ENCODE data around the gene JAKMIP3.

JAKMIP3 gene

DNA sequence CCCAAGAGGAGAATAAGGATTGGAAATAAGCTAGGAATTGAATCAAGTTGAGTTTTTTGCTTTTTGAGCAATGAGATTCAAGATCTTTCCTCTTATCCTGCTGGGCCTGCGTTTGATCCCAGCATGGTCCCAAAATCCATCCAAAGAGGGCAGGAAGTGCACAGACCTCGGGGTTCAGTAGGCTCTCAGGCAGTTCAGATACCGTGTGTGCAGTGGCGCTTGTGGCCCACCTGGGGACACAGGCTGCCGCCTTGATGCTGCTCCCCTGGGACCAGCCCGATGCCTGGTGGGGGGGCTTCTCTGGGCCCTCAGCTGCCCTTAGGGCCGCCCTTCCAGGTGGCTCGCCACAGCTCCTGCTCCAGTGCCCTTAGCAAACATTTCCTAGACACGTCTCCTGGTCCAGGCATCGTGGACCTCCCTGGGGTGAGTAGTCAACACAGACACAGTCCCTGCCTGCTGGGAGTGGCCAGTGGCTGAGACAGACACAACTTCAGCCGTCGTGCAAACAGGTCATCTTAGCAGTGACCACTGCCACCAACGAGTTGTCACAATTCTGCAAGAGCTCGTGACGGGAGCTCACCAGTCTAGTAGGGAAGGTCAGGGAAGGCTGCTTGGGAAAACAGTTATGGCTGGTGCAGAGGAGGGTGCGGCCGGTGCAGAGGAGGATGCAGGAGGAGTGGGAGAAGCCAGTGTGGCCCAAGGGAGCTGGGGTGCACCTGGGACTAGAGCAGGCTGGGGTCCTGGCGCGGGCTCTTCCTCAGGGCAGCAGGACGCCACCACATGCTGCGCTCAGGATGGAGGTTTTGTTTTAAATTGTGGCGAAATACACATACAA lies 21.7 kb upstream of the JAKMIP3 start:
- no peak for DNase-seq (ENCODE audit: low spot score)

DNA sequence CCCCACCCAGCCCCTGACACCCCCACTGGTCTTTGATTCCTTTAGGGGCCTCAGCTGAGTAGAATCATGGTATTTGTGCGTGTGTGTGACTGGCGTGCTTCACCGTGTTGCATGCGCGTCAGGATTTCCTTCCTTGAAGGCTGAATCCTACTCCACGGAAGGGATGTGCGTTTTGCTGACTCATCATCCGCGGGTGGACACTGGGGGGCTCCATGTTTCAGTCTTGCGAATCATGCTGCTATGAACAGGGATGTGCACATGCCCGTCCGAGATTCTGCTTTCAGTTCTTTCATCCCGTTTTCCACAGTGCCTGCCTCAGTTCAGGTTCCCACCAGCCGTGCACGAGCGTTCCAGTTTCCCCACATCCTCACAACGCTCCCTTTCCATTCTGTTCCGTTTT lies 20.9 kb upstream of the JAKMIP3 start:
- DNase-seq (ENCODE audit: low spot score) = no peak

DNA sequence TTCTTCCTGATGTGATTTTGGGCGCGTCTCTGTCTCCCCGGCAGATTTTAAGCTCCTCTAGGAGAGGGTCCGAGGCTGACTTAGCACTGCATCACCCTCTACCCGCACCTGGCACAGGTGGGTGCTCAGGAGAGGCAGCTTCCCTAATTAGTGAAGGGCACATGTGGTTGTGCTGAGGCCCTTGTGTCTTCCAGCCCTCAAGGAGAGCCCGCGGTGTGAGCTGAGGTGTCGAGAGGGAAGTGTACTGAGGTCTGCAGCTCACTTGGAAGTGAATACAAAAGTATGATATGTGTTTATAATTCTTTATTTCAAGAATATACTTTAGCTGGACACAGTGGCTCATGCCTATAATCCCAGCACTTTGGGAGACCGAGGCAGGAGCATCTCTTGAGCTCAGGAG lies 20.4 kb upstream of the JAKMIP3 start:
- no peak for DNase-seq (ENCODE audit: low spot score)

DNA sequence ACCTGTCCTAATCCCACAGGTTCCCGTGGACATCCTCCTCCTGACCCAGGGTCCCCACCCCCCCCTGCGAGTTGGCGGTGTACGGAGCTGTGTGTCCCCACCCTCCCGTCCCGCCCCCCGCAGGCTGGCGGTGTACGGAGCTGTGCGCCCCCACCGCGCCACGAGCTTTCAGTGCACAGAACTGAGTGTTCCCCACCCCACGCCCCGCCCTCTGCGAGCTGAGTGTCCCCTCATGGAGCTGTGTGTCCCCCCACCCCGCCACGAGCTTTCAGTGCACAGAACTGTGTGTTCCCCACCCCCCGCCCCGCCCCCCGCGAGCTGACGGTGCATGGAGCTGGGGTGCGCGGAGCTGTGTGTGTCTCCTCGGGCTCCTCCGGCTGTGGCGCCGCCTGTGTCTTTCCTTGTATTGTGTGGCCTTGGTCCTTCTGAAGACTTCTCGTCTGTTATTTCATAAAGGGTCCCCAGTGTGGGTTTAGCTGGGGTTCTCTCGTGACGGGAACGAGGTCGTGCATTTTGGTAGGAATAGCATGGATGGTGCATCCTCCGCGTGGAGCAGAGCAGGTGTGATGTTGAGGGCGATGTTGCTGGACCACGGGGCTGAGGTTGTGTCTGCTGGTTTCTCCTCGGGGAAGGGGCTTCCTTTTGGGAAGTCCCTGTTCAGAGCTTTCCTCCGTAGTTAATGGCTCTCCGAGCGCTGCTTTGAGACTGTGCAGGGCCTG lies 18.0 kb upstream of the JAKMIP3 start:
- no peak for DNase-seq (ENCODE audit: low spot score)

DNA sequence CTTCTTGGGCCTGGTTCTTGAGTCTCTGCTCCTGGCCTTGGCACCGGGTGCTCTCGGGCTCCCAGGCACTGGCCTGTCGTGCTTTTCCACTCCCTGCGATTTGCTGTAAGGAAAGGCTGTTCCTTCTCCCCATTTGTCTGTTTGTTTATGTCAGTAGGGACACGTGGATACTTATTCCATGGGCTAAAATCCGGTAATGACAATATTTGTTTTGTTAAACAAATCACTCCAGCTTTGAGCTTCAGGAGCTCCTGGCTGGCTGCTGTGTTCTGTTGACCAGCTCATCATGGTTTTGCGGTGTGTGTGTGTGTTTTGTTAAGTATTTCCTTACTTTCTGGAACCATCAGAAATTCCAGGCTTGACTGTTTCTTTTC lies 17.5 kb upstream of the JAKMIP3 start:
- no peak for DNase-seq (ENCODE audit: low spot score)

DNA sequence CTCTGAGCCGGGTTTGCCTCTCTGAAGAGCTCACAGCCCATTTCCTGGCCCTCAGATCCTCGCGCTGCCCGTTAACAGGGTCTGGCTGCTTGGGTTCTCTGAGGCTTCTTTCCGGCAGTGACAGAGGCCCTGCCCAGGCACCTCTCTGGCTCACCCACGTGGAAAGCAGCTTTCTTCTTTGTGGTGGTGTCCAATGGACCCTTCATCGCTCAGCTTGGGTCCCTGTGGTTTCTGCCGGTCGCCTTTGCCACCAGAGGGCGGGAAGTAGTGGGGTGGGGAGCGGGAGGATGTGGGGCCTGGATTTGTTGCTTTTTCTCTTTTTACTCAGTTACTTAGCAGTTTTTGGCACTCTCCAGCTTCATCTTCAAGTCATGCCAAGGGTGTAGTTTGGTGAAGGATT lies 15.6 kb upstream of the JAKMIP3 start:
- DNase-seq (ENCODE audit: low spot score) = no peak

DNA sequence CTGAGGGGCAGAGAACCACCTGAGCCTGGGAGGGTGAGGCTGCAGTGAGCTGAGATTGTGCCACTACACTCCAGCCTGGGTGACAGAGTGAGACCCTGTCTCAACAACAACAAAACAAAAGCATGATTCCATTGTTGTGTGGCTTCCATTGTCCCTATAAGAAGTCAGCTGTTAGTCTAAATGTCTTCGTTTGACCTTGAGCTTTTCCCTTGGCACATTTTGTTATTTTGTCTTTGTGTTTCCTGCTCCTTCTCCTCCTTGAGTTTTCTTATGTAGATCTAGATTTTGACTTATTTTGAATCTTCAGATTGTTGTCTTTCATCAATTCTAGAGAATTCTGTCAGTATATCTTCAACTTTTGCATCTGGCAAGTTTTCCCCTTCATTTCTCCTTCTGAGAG lies 13.6 kb upstream of the JAKMIP3 start:
- DNase-seq (ENCODE audit: low spot score) = no peak

DNA sequence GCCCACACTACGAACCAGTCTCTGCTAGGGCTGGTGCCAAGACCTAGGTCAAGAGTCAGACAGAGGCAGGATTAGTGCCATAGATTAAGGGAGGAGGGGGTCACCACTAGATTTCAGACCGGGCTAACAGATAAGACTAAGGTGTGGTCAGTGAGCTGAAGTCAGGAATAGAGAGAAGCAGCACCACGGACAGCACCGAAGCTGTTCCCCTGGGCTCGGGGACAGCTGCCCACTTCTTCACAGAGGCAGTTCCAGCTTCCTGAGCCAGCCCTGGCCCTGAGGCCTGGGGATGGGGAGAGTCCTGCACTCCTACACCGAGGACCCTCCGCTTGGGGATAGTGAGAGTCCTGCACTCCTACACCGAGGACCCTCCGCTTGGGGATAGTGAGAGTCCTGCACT lies 11.2 kb upstream of the JAKMIP3 start:
- DNase-seq (ENCODE audit: low spot score) = no peak

DNA sequence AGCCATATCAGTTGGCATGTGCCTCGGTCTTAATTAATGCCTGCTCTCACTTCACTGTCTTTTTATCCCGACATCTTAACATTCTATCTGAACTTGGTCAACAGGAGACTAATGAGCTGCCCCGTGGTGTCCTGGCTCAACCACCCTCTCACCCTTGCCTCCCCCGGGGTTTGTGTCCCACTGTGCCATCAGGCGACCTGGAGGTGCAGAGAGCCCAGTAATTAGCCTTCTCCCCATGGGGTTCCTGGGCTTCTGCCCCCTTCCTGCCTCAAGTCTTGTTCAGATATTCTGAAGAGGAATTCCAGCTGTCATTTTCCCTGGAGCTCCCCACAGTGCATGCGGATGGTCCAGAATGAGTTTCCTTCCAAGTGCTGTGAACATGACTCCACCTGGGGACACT lies 10.1 kb upstream of the JAKMIP3 start:
- no peak for DNase-seq (ENCODE audit: low spot score)

DNA sequence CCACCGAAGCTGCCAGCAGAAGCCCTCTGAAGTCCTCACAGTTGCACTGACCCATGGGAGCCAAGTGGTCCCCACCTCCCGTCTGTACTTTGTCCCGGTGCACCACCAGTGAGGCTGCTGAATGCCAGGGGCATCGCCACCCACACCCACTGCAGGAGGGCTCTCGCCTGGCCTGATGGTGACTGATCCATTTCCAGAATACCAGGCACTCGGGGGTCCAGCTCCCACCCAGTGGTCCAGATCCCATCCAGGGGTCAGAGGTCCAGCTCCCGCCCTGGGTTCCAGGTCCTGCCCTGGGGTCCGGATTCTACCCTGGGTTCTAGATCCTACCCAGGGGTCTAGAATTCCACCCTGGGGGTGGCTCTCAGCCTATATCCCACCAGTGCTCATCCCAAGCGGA lies 9.1 kb upstream of the JAKMIP3 start:
- no peak for DNase-seq (ENCODE audit: low spot score)

DNA sequence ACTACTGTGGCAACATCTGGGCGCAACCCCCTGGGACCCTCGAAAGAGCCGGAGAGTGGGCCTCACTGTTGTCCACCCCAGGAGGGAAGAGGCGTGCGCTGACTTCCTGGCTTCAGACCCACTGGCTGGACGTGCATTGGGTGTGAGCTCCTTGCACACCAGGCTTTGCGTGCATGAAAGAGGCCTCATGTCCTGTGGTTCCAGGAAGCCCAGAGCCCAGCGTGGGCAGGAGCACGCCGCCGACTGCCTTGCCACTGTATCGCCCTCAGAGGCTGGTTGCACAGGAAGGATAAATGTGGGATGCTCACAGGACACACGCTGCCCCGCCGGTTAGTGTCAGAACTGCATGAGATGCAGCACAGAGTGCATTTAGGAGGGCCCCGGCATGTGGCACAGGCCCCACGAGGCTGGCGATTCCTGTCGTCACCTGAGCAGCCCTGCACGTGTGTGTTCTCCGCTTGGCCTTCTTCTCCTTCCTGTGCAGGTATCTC lies 8.5 kb upstream of the JAKMIP3 start:
- DNase-seq (ENCODE audit: low spot score) = no peak

DNA sequence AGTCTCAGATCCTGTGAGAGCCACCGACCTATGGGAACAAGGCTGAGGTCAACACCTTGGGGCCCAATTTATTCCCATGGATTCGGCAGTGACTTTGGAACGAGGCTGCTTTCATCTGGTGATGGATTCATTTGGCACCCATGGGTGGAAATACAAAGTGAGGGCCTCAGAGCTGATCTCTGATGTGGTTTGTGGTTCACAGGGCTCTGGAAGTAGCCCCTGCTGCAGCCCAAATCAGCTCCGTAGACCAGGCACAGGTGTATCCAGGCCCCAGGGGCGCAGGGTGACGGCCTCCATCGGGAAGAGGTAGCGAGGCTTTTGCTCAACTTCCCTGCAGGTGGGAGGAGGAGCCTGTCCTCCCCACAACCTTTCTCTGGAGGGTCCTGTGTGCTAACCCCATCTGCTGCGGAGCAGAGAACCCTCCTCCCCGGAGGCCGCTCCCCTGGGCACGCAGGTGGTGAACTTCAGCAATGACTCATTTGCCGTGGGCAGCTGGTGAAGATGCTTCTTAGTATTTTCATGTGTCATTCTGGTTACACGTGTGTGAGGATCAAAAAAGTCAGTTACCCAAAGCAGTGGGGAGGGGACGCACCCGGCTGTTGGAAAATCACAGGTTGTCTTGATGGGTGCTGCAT lies 7.5 kb upstream of the JAKMIP3 start:
- no peak for DNase-seq (ENCODE audit: low spot score)

DNA sequence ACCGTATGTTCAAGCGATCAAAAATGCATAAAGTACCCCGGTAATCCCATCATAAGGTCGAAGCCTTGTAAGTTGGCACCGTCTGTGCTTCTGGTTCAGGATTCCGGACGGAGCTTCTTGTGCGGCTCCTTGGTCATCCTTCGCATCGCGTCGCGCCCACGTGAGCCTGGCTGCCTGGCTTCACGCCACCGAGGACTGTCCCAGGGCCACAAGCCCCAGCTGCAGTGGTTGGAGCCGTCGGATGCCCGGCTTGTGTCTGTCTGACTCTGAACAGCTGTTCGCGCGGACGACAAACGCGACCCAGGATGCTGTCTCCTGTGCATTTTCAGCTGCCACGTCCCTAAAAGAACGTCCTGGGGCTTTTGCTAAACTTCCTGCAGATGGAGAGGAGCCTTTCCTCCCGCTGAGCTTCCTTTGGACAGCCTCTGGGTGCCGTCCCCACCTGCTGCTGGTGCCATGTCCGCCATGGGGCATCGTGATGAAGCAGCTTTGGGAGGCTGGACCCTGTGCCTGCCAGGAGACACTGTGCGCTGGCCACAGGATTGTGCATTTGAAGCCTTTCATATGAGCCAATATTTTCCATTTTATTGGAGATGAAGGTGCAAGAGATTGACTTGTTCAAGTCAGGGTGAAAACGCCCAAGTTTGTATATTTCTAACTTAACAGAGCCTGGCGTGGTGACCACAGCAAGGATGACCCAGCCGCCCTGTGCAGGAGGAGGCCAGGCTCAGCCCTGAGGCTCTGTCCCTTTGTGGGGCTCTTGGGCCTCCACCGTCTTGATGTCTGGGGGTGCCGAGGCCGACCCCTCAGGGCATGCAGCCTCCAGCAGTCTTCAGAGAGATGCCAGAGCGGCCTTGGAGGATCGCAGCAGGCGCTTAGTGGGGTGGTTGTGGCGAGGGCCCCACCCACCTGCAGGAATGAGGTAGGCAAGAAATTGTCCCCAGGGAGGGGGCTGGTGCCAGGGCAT lies 6.7 kb upstream of the JAKMIP3 start:
- DNase-seq (ENCODE audit: low spot score) = no peak

DNA sequence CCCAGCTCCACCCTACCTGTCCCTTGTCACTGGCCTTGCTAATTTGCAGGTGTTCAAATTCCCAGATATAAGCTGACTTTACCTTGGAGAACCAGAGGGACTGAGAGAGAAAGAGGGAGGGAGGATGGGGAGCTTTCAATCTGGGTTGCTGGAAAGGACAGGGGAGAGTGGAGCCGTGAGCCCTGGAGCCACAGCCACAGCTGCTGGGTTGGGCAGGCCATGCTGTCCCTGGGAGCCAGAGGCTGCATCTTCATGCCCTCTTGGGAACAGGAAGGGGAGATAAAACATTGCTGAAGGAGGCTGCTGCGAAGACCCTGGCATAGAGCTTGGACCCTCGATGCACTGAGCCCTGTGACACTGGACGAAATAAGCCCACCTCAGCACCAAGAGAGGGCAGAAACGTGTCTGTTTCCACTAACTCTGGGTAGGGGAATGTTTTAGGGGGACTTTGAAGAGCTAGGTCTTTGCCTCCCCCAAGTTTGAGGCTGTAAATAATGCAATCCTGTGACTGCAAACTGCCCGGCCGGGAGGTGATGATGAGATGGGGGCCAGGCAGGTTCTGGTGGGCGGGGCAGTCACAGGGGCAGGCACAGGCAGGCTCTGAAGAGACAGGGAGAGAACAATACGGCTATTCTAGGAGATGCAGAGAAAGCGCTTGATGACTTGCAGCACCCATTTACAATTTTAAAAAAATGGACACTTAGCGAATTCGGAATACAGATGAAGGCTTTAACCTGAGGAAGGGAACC lies 5.8 kb upstream of the JAKMIP3 start:
- DNase-seq (ENCODE audit: low spot score) = no peak

DNA sequence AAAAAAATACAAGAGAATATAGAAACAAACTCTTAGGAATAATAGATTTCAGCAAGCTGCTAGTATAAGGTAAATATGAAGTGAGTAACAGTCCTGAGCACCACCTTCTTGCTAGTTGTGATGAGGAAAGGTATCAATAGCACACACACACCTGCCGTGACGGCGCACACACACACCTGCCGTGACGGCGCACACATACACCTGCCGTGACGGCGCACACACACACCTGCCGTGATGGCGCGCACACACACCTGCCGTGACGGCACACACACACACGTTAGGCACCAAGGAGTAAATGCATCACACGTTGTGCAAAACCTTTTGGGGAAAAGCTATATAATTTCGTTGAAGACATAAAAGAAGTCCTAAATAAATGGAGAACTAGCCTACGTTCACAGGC lies 4.7 kb upstream of the JAKMIP3 start:
- DNase-seq (ENCODE audit: low spot score) = no peak

DNA sequence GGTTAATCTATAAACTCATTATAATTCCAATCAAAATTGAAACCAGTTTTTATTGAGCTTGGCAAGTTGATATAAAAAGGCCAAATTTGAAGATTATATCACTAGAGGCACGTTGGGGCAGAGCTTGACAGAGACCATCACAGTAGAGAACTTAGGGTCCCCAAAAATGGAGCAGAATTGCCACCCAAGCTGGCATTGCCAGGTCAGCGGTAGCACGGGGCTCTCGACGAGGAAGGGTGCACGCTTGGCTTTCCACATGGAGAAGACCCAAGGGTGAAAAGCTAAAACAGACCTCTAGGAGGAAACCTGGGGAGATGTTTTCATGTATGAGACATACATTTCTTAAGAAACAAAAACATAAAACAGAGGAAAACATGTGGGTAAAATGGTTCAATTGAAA lies 4.3 kb upstream of the JAKMIP3 start:
- DNase-seq (ENCODE audit: low spot score) = no peak

DNA sequence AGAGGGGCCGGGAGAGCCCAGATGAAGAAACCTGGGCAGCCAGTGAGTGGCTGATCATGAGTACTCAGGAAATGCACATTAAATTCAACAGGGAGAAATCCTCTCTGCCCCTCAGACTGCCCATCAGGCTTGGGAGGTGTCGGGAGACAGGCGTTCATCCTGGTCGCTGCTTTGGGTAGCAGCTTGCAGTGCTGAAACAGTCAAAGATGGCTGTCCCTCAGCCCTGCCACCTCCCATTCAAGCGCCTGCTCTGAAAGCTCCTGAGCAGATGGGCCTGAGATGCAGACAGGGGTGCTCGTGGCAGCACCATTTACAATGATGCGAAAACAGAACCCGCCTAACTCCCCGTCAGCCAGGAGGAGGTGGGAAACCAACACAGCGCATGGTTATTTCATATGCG lies 3.6 kb upstream of the JAKMIP3 start:
- DNase-seq (ENCODE audit: low spot score) = no peak

DNA sequence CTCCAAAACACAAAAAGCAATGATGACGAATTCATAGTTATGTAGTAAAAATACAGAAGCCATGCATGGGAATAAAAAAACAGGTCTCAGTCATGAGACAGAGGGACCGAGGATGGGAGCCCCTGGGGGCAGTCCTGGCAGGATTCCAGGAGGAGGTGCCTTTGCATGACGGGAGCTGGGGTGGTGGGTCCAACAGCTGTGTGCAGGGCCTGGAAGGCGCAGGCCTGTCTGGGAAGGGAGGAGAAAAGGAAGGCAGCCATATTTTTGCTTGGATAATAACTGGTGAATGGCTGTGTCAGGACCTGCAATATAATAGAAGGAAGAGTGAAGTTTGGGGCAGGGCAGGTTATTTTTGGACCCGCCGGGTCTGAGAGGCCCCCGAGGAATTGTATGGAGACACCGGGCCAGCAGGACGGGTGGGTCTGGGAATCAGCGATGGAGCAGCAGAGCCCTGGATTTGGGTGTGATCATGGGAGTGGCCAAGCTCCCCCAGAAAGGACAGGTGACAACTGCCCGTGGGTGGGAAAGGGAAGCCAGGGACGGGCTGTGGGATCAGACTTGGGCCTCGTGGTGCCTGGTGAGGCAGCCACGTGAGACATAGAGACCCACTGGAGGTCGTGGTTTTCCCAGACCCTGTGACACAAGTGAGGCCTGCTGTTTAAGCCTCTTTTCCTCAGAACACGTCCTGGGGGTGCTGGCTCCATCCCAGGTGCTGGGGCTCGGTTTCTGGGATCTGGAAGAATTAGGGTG lies 2.9 kb upstream of the JAKMIP3 start:
- no peak for DNase-seq (ENCODE audit: low spot score)

DNA sequence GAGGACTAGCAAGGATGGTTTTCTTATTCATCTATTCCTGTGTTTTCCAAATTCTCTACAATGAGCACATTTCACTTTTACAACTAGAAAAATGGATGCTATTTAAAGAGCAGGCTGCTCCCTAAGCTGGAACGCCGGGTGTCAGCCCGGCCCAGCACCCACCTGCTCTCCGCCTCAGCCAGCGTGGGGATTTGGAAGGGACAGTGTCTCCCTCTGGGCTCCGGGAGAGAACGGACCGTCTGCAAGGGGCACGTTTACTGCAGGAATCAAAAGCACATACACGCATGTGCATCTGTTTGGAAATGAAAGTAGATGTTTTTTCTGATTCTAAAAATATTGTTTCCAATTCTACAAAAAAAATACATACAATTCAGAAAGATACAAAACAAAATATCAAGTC lies 2.3 kb upstream of the JAKMIP3 start:
- DNase-seq (ENCODE audit: low spot score) = no peak

Data from SK-N-DZ (cell line).